HPDE6-E6E7 (cell line): ENCODE measurements around the gene PPIL6.

Source experiments
- DNase-seq: peaks from one replicate; pipeline ENCODE4 v3.0.0; 2011; ENCODE audit warnings: missing footprints; ENCODE audit errors: extremely low spot score

The PPIL6 gene

DNA sequence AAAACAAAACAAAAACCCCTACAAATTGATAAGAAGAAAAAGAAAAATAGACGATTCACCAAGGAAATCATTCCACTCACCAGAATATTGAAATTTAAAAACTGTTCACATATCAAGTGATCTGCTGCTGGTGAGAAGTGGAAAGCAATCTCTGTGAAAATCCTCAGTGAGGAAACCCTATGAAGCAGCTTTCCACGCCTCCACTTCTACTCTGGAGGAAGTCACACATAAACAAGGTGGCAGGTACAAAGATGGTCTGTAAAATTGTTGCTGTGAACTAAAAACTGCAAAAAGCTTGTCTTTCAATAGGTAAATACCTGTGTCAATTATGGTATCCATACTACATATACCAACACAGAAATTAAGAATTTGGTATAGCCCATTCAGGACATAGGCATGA lies 76.7 kb downstream of the PPIL6 start:
- no peak for DNase-seq

- no peak for DNase-seq
These were observed 78.1 kb downstream of the PPIL6 start for GRCh38 chr6:109362102-109362884.

- DNase-seq, result no peak
These were observed 79.6 kb downstream of the PPIL6 start for GRCh38 chr6:109360791-109361190.

- no peak for DNase-seq
These were observed 80.1 kb downstream of the PPIL6 start for GRCh38 chr6:109360281-109360680.

DNA sequence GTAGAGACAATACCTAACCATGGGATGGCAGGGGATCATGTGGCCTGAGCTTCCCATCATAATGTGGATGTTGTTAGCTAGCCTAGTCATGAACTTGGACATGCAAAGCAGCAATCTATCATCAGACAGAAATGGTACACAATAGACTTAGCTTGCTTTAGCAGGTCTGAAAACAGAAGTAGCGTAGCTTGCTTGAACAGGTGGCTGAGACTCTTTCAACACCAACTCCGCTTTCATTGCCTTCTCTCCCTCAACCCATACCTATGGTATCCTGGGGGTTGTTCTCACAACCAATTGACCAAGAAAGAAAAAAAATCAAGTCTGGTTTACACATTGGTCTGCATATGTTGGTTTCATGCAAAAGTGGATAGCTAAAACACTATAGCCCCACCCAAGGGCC lies 81.2 kb downstream of the PPIL6 start:
- no peak for DNase-seq

- no peak for DNase-seq
These were observed 82.2 kb downstream of the PPIL6 start for GRCh38 chr6:109358204-109358603.

DNA sequence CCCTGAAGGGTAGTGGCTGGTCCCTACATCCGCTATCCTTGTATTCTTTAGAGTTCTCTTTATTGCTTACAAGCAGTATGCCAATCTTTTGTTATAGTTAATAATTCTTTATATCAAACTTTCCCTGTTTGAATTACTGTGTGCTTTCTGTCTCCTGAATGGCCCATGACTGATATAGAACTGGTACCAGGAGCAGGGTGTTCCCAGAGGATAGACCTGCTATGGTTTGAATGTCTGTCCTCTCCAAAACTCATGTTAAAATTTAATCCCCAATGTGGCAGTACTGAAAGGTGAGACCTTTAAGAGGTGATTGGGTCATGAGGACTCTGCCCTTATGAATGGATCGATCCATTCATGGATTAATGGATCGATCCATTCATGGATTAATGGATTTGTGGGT lies 84.2 kb downstream of the PPIL6 start:
- no peak for DNase-seq

- no peak for DNase-seq
These were observed 88.9 kb downstream of the PPIL6 start for GRCh38 chr6:109351231-109352130.

DNA sequence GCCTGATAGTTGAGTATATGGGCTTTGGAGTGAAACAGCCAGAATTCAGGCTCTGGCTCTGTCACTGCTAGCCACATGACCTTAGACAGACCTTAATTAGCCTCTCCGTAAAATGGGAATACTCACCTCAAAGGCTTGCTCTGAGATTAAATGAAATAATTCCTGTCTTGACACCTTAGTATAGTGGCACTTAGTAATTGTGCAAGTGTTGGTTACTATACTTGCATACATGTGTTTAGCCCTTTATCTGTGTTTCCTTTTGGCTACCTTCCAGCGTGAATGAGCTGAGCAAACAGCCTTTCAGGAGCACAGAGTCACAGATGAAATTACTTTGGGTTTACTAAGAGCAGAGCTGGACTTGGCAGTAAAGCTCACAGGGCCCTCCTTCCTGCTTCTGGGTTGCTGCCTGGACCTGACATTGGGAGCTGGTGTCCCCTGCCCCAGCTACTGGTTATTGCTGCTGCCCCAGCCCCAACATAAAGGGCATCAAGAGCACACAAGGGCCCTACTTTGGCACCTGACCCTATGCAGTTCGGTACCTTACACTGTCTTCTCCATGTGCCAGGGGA lies 90.9 kb downstream of the PPIL6 start:
- DNase-seq, result peak; percentile 60

GRCh38 chr6:109348226-109348625 lies 92.2 kb downstream of the PPIL6 start:
- no peak for DNase-seq

GRCh38 chr6:109347779-109348178 lies 92.6 kb downstream of the PPIL6 start:
- no peak for DNase-seq

DNA sequence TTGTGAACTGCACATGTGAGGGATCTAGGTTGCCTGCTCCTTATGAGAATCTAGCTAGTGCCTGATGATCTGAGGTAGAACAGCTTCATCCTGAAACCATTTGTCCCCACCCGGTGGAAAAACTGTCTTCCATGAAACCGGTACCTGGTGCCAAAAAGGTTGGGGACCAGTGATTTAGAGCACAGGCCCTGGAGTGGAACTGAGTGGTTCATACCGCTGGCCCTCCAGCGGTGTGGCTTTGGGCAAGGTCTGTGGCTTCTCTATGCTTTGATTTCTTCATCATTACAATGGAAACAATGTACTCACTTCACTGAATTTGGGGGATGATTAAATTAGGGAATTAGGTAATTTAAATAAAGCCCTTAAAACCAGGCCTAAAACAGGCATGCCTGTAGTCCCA lies 94.4 kb downstream of the PPIL6 start:
- DNase-seq, result no peak

DNA sequence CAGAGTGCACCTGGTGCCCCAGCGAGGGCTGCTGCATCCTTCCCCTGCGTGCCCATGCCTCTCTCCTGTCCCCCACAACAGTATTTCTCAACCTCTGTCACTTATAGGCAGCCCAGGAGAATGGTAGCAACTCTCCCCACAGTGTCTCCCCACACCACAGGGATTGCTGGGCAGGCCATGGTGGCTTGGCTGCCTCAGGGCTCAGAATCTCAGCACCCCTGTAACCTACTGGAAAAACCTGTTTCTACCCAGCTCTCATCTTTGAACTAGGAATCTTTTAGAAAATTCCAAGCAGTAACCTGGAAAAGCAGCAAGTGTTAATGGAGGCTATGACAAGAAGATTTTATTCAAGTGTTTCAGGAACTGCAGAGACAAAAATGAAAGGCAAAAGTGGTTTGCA lies 96.2 kb downstream of the PPIL6 start:
- peak; percentile 64 for DNase-seq

DNA sequence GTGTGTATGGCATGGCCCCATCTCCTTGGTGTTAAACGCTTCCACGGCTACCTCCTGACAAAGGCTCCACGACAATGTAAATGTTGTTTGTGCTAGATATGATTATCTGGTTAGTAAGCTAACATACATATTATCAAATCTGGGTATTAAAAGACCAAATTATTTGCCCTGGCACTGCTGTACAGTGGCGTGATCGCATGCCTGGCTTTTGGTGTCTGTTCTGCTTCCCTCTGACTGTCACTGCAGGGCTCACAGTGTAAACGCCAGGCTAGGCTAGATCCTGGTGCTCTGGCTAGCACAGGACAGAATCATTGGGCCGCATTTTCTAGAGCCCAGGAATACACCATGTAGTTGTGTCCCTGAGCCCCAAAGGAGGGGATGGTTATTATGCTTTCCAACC lies 96.9 kb downstream of the PPIL6 start:
- no peak for DNase-seq

- DNase-seq, result no peak
These were observed 97.5 kb downstream of the PPIL6 start for GRCh38 chr6:109342911-109343310.

DNA sequence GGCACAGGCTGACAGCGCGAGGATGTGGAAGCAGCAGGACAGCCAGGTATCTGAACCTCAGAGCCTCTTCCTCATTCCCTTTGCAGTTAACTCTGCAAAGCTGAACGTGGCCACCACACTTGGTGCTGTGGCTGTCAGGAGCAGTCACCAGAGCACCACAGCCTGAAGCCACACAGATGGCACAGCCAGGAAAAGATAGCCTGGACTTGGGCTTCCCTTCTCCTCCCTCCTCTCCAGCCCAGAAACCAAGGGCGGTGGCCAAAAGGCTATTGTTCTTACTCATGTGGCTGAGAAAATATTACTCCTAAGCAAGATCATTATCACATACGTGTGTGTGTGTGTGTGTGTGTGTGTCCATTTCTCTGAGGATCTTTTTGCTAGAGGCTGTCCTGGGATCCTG lies 97.9 kb downstream of the PPIL6 start:
- DNase-seq, result no peak

- no peak for DNase-seq
These were observed 99.6 kb downstream of the PPIL6 start for GRCh38 chr6:109340811-109341210.
